Endothelial cell of umbilical vein (primary cell): Measurements from ENCODE around the gene PDLIM4. TPM values are rescaled to one million over a fixed set of nuclear protein-coding genes. Genes with fewer than 3 reads are reported as not detected.

ENCODE experiments used
- BruUV-seq: library from RNA; stranded (reverse); fragments of 400-500 nt; replicated peaks from 2 replicates; lab custom pipeline; 2021; lab: Mats Ljungman, UMichigan
- CTCF ChIA-PET: fragments of 300-600, 350-600 bp; sonication (Branson Sonifier 250); formaldehyde crosslinking; loops from one replicate; lab custom pipeline; 2021; ENCODE audit warnings: antibody characterized with exemption, inconsistent platforms; lab: Charles Lee
- POLR2A ChIA-PET: fragments of 300-600, 350-600 bp; sonication (Branson Sonifier 250); formaldehyde crosslinking; loops from one replicate; lab custom pipeline; 2021; ENCODE audit warnings: antibody characterized with exemption, inconsistent platforms; lab: Charles Lee
- DNase-seq: peaks from one replicate; pipeline ENCODE4 v3.0.0-alpha.2; 2011; ENCODE audit warnings: low read depth, low spot score
- FAIRE-seq: peaks from 2 replicates; lab custom pipeline; 2011; peaks lifted over from hg19 to GRCh38; lab: Jason Lieb, UNC
- H2AFZ ChIP-seq: 2 replicates; pipeline ENCODE4 v1.6.0; 2012; ENCODE audit warnings: low read depth, low read length, control low read depth, inconsistent platforms
- H3K27ac ChIP-seq: 2 replicates; pipeline ENCODE4 v1.5.1; 2011; ENCODE audit warnings: low read depth, mild to moderate bottlenecking, control low read depth, low read length, moderate library complexity; ENCODE audit not compliant: insufficient read depth
- H3K27me3 ChIP-seq, 2 experiments: 2 replicates each; pipeline versions ENCODE4 v1.6.0 to v1.6.1; 2011; ENCODE audit warnings: low read length in 2 of 2, mixed read lengths in 1 of 2; ENCODE audit not compliant: control insufficient read depth in 2 of 2, insufficient read depth in 2 of 2
- H3K36me3 ChIP-seq, 2 experiments: 2 replicates in 1 of 2; 3 replicates in 1 of 2; pipeline ENCODE4 v1.5.1; 2011; ENCODE audit warnings: low read length in 2 of 2, mild to moderate bottlenecking in 1 of 2, moderate library complexity in 1 of 2; ENCODE audit not compliant: control insufficient read depth in 2 of 2, insufficient read depth in 2 of 2; ENCODE audit errors: extremely low read depth in 1 of 2
- H3K4me1 ChIP-seq: 3 replicates; pipeline ENCODE4 v1.5.1; 2011; ENCODE audit warnings: mild to moderate bottlenecking, low read length; ENCODE audit not compliant: control insufficient read depth, insufficient read depth; ENCODE audit errors: extremely low read depth
- H3K4me2 ChIP-seq: 2 replicates; pipeline ENCODE4 v1.6.1; 2011; ENCODE audit warnings: low read length, control low read depth, mixed read lengths; ENCODE audit not compliant: insufficient read depth
- H3K4me3 ChIP-seq, 3 experiments: fragments of 200-600 bp in 1 of 3; sonication (generic), shearing (Covaris generic) in 1 of 3; replicated peaks in 1 of 3; 2 replicates each; pipeline ENCODE4 v1.5.1; 2011 to 2016; ENCODE audit warnings: control low read depth in 3 of 3, low read length in 3 of 3, mild to moderate bottlenecking in 2 of 3, inconsistent platforms in 1 of 3, low read depth in 1 of 3, moderate library complexity in 1 of 3; ENCODE audit not compliant: insufficient read depth in 1 of 3
- H3K79me2 ChIP-seq: 2 replicates; pipeline ENCODE4 v1.6.0; 2012; ENCODE audit warnings: low read length, inconsistent platforms; ENCODE audit not compliant: control insufficient read depth, insufficient read depth
- H3K9ac ChIP-seq: replicated peaks from 2 replicates; pipeline ENCODE3; 2011; ENCODE audit warnings: low read length, control low read depth; ENCODE audit not compliant: insufficient read depth; ENCODE audit errors: extremely low read depth
- H3K9me1 ChIP-seq: replicated peaks from 3 replicates; pipeline ENCODE4 v1.6.0; 2011; ENCODE audit warnings: mild to moderate bottlenecking, low read length; ENCODE audit not compliant: control insufficient read depth, insufficient read depth; ENCODE audit errors: extremely low read depth
- H3K9me3 ChIP-seq: replicated peaks from 2 replicates; pipeline ENCODE4 v1.5.1; 2012; ENCODE audit warnings: low read length, inconsistent platforms; ENCODE audit not compliant: control insufficient read depth, insufficient read depth
- H4K20me1 ChIP-seq: replicated peaks from 2 replicates; pipeline ENCODE3; 2011; ENCODE audit warnings: mild to moderate bottlenecking, low read length; ENCODE audit not compliant: control insufficient read depth, insufficient read depth; ENCODE audit errors: extremely low read depth
- CTCF ChIP-seq, 2 donors: IDR thresholded peaks; 1 replicate in 1 of 2; 2 replicates in 1 of 2; pipeline ENCODE4 v1.5.1; 2011; ENCODE audit warnings: low read length in 2 of 2, mild to moderate bottlenecking in 2 of 2, moderate library complexity in 2 of 2, control low read depth in 1 of 2, inconsistent platforms in 1 of 2, low read depth in 1 of 2; ENCODE audit not compliant: insufficient read depth in 1 of 2; ENCODE audit errors: extremely low read depth in 1 of 2
- FOS ChIP-seq: IDR thresholded peaks from 2 replicates; pipeline ENCODE4 v1.6.1; 2011; ENCODE audit warnings: mild to moderate bottlenecking, low read length, moderate library complexity, borderline replicate concordance; ENCODE audit not compliant: insufficient read depth
- GATA2 ChIP-seq: IDR thresholded peaks from 2 replicates; pipeline ENCODE4 v1.7.0; 2011; ENCODE audit warnings: low read depth, mild to moderate bottlenecking, moderate library complexity, mixed read lengths, low read length; ENCODE audit not compliant: insufficient read length, insufficient read depth
- JUN ChIP-seq: IDR thresholded peaks from 2 replicates; pipeline ENCODE4 v1.6.1; 2011; ENCODE audit warnings: borderline replicate concordance, low read depth; ENCODE audit not compliant: insufficient read length, insufficient read depth
- MAX ChIP-seq: IDR thresholded peaks from 2 replicates; pipeline ENCODE4 v1.6.1; 2011; ENCODE audit not compliant: insufficient read depth, insufficient read length
- MYC ChIP-seq: IDR thresholded peaks from one replicate; pipeline ENCODE4 v1.6.1; 2011; ENCODE audit warnings: mild to moderate bottlenecking, low read depth, low read length
- POLR2A ChIP-seq: IDR thresholded peaks from 2 replicates; pipeline ENCODE4 v1.6.1; 2012; ENCODE audit warnings: low read depth, mild to moderate bottlenecking, control low read depth, low read length
- POLR2AphosphoS5 ChIP-seq: IDR thresholded peaks from 2 replicates; pipeline ENCODE4 v1.6.1; 2012; ENCODE audit warnings: low read depth, mild to moderate bottlenecking, control low read depth, low read length, moderate library complexity; ENCODE audit not compliant: insufficient read depth
- dilution Hi-C: fragments of 300-500 bp; cut with MboI; formaldehyde crosslinking; loops from one replicate; pipeline ENCODE4 v1.15.0; 2019; ENCODE audit warnings: low sequenced_read_pairs; ENCODE audit not compliant: extremely low pct_ligation_motif_present
- intact Hi-C: fragments of 100-400 bp; cut with micrococcal nuclease; formaldehyde crosslinking; loops from one replicate; pipeline ENCODE4 v1.10.0; 2022
- polyA plus RNA-seq, 4 experiments: library from polyadenylated mRNA; depleted of rRNA in 3 of 4; stranded (reverse) in 3 of 4; unstranded in 1 of 4; fragments of >200 nt; gene quantifications; 2 replicates each; pipeline versions ENCODE4 v1.2.1 to v1.2.3, GENCODE V29; 2011 to 2012; ENCODE audit warnings: missing spikeins in 1 of 4
- total RNA-seq: library from RNA; stranded (reverse); gene quantifications from 2 replicates; pipeline ENCODE4 v1.2.3, GENCODE V29; 2021

PDLIM4 gene
- total and polyA plus RNA-seq, 2 donors (not counting 3 experiments of a cell fraction or from before 2014, with no cell fraction given): 65.7 to 112 TPM

GRCh38 chr5:132223861-132224260 is 33.6 kb upstream of the PDLIM4 start:
- H3K4me3 ChIP-seq: no peak overlapping the region
- H4K20me1 ChIP-seq: no peaks in the 10 kb centered on the region
- H3K4me1 ChIP-seq: no peaks in the 10 kb centered on the region
- H3K9ac ChIP-seq: no peak overlapping the region
- no peaks in the 10 kb centered on the region for H3K36me3 ChIP-seq
- H3K9me1 ChIP-seq: no peaks in the 10 kb centered on the region
- H2AFZ ChIP-seq: no peak overlapping the region
- no peaks in the 10 kb centered on the region for H3K27me3 ChIP-seq
- H3K4me2 ChIP-seq: no peak overlapping the region
- TF ChIP-seq POLR2AphosphoS5 (no peak), MYC (no peak), JUN (no peak), CTCF (IDR thresholded peaks at IDR 0.05; ENCODE audit: extremely low read depth in 1 of 2, insufficient read depth in 1 of 2, low read depth in 1 of 2, low read length in 2 of 2) (no peak), MAX (no peak), FOS (no peak), GATA2 (no peak), POLR2A (no peak)
- no peaks in the 10 kb centered on the region for H3K79me2 ChIP-seq
- ChIA-PET POLR2A (no interaction called here), CTCF (interaction anchor here (3.5 kb wide), 1 partner anchor 14 kb away, joined by 19 read pairs; no protein-coding TSS in a partner anchor)
- FAIRE-seq: no peak
- no peaks in the 10 kb centered on the region for H3K9me3 ChIP-seq
- H3K27ac ChIP-seq: no peak overlapping the region
- dilution Hi-C loops: no loop called here
- no TSS peak for BruUV-seq
- intact Hi-C loops: no loop called here
- DNase-seq: no peak
